ENCODE data around the gene ZNF28.
"Not testable (repeated sequence)": the region's sequence is repeated elsewhere in the genome, so short reads cannot be mapped to it uniquely, and the experiment has no call there.

DNA sequence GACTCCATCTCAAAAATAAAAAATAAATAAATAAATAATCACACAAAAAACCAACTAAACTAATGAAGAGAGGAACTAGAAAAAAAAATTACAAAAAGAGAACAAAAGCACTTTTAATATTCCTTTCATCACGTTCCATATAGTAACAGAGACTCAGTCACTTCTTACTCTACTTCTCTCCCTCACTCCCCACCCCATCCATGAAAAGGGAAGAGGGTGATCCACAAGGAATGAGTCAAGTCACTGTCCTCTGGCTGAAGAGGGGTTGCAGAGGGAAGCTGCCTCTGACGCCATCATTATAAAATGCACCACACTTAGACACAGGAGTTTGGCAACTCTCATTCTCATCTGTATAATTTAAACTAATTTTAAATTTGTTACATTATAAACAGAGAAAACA, 38.6 kb downstream of the ZNF28 start:
- TF ChIP-seq, protein P1, sequence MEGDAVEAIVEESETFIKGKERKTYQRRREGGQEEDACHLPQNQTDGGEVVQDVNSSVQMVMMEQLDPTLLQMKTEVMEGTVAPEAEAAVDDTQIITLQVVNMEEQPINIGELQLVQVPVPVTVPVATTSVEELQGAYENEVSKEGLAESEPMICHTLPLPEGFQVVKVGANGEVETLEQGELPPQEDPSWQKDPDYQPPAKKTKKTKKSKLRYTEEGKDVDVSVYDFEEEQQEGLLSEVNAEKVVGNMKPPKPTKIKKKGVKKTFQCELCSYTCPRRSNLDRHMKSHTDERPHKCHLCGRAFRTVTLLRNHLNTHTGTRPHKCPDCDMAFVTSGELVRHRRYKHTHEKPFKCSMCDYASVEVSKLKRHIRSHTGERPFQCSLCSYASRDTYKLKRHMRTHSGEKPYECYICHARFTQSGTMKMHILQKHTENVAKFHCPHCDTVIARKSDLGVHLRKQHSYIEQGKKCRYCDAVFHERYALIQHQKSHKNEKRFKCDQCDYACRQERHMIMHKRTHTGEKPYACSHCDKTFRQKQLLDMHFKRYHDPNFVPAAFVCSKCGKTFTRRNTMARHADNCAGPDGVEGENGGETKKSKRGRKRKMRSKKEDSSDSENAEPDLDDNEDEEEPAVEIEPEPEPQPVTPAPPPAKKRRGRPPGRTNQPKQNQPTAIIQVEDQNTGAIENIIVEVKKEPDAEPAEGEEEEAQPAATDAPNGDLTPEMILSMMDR (IDR thresholded peaks at IDR 0.05), result not testable (repeated sequence)
- TF ChIP-seq EP300, POLR2A (IDR thresholded peaks at IDR 0.05): not testable (repeated sequence)
